Measurements from ENCODE around the gene TRNAU1AP.

- TF ChIP-seq CTCF (conservative IDR thresholded peaks at IDR 0.05 in 1 of 2, IDR thresholded peaks at IDR 0.05 in 1 of 2; ENCODE audit: low read depth in 1 of 2, low read length in 2 of 2) (no peak), EZH2 (IDR thresholded peaks at IDR 0.05; ENCODE audit: low read length, missing control alignments) (no peak)
Observed at GRCh38 chr1:28604962-28605361, 52.1 kb downstream of the TRNAU1AP start.

Measured in fibroblast of lung (primary cell).